Activated T-cell treated with anti-CD3 and anti-CD28 coated beads, Interleukin-2, amount 50 U/mL, for 72 hours (primary cell): ENCODE measurements around the gene OR8B3. TPM values are rescaled to one million over a fixed set of nuclear protein-coding genes. Genes with fewer than 3 reads are reported as not detected.

ENCODE experiments used
- ATAC-seq, 2 donors: fragments of 150-1000 bp; cut with Tn5 transposase; replicated peaks in 1 of 2; 2 replicates each; pipeline ENCODE4 v1.10.0; 2021; ENCODE audit warnings: moderate library complexity in 2 of 2, mild to moderate bottlenecking in 1 of 2
- DNase-seq, 2 donors: peaks; one replicate each; pipeline ENCODE4 v3.0.0; 2021 to 2022; ENCODE audit warnings: mixed read lengths in 1 of 2
- H3K27ac Mint-ChIP-seq: one replicate; pipeline ENCODE4 v1.8.0; 2022; ENCODE audit warnings: mild to moderate bottlenecking, moderate library complexity, mixed read lengths
- H3K27me3 Mint-ChIP-seq: one replicate; pipeline ENCODE4 v1.8.0; 2022; ENCODE audit warnings: low read depth, mixed read lengths
- H3K36me3 Mint-ChIP-seq, 2 donors: one replicate each; pipeline ENCODE4 v1.8.0; 2022; ENCODE audit warnings: mixed read lengths in 2 of 2, mild to moderate bottlenecking in 1 of 2; ENCODE audit not compliant: insufficient read depth in 2 of 2
- H3K4me1 Mint-ChIP-seq: one replicate; pipeline ENCODE4 v1.8.0; 2022; ENCODE audit warnings: low read depth, mixed read lengths
- H3K4me3 Mint-ChIP-seq, 2 donors: one replicate each; pipeline ENCODE4 v1.8.0; 2022; ENCODE audit warnings: mild to moderate bottlenecking in 2 of 2, mixed read lengths in 2 of 2, moderate library complexity in 2 of 2
- H3K9me3 Mint-ChIP-seq, 2 donors: one replicate each; pipeline ENCODE4 v1.8.0; 2022; ENCODE audit warnings: mixed read lengths in 2 of 2
- total RNA-seq, 2 donors: library from RNA; stranded (reverse); gene quantifications; one replicate each; pipeline ENCODE4 v1.2.3, GENCODE V29; 2022

OR8B3 gene, protein sequence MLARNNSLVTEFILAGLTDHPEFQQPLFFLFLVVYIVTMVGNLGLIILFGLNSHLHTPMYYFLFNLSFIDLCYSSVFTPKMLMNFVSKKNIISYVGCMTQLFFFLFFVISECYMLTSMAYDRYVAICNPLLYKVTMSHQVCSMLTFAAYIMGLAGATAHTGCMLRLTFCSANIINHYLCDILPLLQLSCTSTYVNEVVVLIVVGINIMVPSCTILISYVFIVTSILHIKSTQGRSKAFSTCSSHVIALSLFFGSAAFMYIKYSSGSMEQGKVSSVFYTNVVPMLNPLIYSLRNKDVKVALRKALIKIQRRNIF
- total RNA-seq, result not detected

GRCh38 chr11:124398924-124399323 lies at the start of gene OR8B3:
OR8B3 (minus strand) TSS chr11:124399024; CDS start chr11:124397351, 1,673 bp downstream.
- no peak for DNase-seq
- no peaks in the 10 kb centered on the region for H3K9me3 Mint-ChIP-seq
- H3K4me1 Mint-ChIP-seq, result no peaks in the 10 kb centered on the region
- H3K4me3 Mint-ChIP-seq, result no peak within 1 kb of the TSS
- H3K27me3 Mint-ChIP-seq, result no peaks in the 10 kb centered on the region
- peaks cover 0 to 3% of the 10 kb centered on the region in 2 donors for H3K36me3 Mint-ChIP-seq
- ATAC-seq, result no peak
- H3K27ac Mint-ChIP-seq, result no peak within 1 kb of the TSS

GRCh38 chr11:124446916-124447315 lies 48.1 kb upstream of the OR8B3 start:
- Mint-ChIP-seq H3K27ac (no peak overlapping the region), H3K36me3 (no peaks in the 10 kb centered on the region), H3K4me1 (no peaks in the 10 kb centered on the region), H3K9me3 (peaks cover 0 to 2% of the 10 kb centered on the region in 2 donors), H3K27me3 (peaks cover 7% of the 10 kb centered on the region), H3K4me3 (no peak overlapping the region)
- ATAC-seq, result no peak
- no peak for DNase-seq

DNA sequence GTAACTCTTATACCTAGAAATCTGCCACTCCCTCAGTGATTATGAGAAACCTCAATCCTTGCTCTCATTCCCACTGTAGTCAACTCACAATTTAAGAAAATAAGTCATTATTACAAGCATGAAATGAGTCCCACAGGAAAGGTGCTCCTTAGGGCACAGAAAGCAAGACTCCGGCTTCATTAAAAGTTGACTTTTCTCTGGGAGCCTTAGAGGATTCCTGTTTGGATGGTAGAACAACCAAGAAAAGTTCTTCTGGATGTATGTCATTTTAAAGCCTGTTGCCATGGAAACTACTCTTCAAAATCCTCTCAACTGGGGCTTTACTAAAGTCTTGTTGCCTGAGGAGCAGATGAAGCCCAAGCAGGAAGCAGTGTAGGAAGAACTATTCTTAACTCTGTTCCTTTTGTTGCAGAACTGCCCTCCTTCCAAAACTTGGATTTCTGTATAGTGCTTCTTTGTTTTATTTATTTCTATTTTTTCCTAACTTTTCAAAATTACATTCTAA lies 46.9 kb upstream of the OR8B3 start, which contains the start of gene OR8B8:
Gene OR8B8, minus strand, starts transcription at position 51 of the 505 bp plus-strand sequence. CDS start 4,611 bp downstream, outside the sequence.
- DNase-seq, result no peak
- no peak for ATAC-seq
- no peak within 1 kb of the TSS for H3K27ac Mint-ChIP-seq
- peaks cover 10% of the 10 kb centered on the region for H3K27me3 Mint-ChIP-seq
- H3K36me3 Mint-ChIP-seq, result no peaks in the 10 kb centered on the region
- H3K4me1 Mint-ChIP-seq, result no peaks in the 10 kb centered on the region
- H3K9me3 Mint-ChIP-seq, result no peaks in the 10 kb centered on the region
- H3K4me3 Mint-ChIP-seq, result no peak within 1 kb of the TSS

- Mint-ChIP-seq H3K9me3 (peaks cover 0 to 2% of the 10 kb centered on the region in 2 donors), H3K4me1 (no peaks in the 10 kb centered on the region), H3K36me3 (no peaks in the 10 kb centered on the region), H3K27me3 (peaks cover 18% of the 10 kb centered on the region), H3K4me3 (no peak overlapping the region), H3K27ac (no peak overlapping the region)
- ATAC-seq (no peak), DNase-seq (no peak)
Measured at GRCh38 chr11:124442847-124443246, 44.0 kb upstream of the OR8B3 start.

GRCh38 chr11:124442442-124442841 lies 43.6 kb upstream of the OR8B3 start:
- no peak for ATAC-seq
- peaks cover 18% of the 10 kb centered on the region for H3K27me3 Mint-ChIP-seq
- peaks cover 0 to 2% of the 10 kb centered on the region in 2 donors for H3K9me3 Mint-ChIP-seq
- no peak overlapping the region for H3K4me3 Mint-ChIP-seq
- no peaks in the 10 kb centered on the region for H3K36me3 Mint-ChIP-seq
- no peak for DNase-seq
- H3K4me1 Mint-ChIP-seq, result no peaks in the 10 kb centered on the region
- H3K27ac Mint-ChIP-seq, result no peak overlapping the region

DNA sequence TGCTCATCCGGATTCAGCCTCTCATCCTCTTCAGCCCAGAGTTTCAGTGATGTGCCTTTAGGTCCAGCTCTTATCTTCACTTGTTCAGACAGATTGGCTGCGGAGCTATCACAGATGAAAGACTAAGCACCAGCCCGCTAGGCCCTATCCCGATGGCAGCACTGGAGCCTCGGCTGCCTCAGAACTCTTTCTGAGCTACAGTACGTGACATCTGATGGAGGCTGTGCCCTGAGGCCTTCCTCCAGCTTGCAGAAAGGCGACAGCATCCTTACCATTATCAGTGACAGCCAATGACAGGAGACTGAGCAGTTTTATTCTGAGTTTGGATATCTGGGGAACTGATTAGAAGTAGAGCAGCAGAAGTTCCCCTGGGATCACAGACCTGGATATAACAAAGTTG lies 42.7 kb upstream of the OR8B3 start:
- Mint-ChIP-seq H3K4me1 (no peaks in the 10 kb centered on the region), H3K27ac (no peak overlapping the region), H3K36me3 (no peaks in the 10 kb centered on the region), H3K27me3 (peaks cover 18% of the 10 kb centered on the region), H3K4me3 (no peak overlapping the region), H3K9me3 (peaks cover 0 to 2% of the 10 kb centered on the region in 2 donors)
- ATAC-seq, result no peak
- DNase-seq, result no peak

DNA sequence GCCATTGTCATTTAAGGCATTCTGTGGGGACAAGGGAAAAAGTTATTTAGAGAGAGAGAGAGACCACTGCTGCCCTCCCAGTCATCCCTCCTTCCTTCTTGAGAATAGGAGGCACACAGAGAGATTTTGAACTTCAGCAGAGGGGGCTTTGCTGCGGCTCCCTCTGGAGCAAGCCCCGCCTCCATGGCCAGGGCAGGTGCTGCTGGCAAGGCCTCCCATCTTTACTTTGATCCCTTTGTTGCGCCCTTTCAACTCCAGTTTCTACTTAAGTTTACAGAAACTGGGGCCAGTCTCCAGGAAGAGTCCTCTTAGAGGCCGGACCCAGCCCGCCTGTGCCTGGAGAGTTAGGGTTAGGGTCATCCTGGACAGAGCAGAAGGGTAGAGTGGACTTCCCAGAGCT lies 42.3 kb upstream of the OR8B3 start:
- Mint-ChIP-seq H3K27me3 (peaks cover 18% of the 10 kb centered on the region), H3K27ac (no peak overlapping the region), H3K9me3 (peaks cover 0 to 2% of the 10 kb centered on the region in 2 donors), H3K36me3 (no peaks in the 10 kb centered on the region), H3K4me3 (no peak overlapping the region), H3K4me1 (no peaks in the 10 kb centered on the region)
- DNase-seq, result no peak
- no peak for ATAC-seq

DNA sequence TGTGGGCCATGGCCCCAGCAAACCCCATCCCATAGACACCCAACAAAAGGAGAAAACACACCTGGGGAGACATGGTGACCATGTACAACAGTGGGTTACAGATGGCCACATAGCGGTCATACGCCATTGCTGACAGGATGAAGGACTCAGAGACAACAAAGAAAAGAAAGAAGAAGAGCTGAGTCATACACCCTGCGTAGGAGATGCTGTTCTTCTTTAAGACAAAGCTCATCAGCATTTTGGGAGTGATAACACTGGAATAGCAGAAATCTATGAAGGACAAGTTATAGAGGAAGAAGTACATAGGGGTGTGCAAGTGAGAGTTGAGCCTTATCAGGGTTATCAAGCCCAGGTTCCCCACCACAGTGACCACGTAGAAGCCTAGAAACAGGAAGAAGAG lies 41.8 kb upstream of the OR8B3 start:
- DNase-seq, result no peak
- no peak for ATAC-seq
- H3K27ac Mint-ChIP-seq, result no peak overlapping the region
- peaks cover 18% of the 10 kb centered on the region for H3K27me3 Mint-ChIP-seq
- H3K9me3 Mint-ChIP-seq, result peaks cover 0 to 2% of the 10 kb centered on the region in 2 donors
- H3K4me1 Mint-ChIP-seq, result no peaks in the 10 kb centered on the region
- no peak overlapping the region for H3K4me3 Mint-ChIP-seq
- no peaks in the 10 kb centered on the region for H3K36me3 Mint-ChIP-seq

GRCh38 chr11:124434699-124435098 lies 35.9 kb upstream of the OR8B3 start:
- Mint-ChIP-seq H3K4me3 (no peak overlapping the region), H3K27ac (no peak overlapping the region), H3K4me1 (no peaks in the 10 kb centered on the region), H3K36me3 (no peaks in the 10 kb centered on the region), H3K9me3 (peaks cover 0 to under 1% of the 10 kb centered on the region in 2 donors), H3K27me3 (peaks cover 7% of the 10 kb centered on the region)
- no peak for DNase-seq
- ATAC-seq, result no peak

DNA sequence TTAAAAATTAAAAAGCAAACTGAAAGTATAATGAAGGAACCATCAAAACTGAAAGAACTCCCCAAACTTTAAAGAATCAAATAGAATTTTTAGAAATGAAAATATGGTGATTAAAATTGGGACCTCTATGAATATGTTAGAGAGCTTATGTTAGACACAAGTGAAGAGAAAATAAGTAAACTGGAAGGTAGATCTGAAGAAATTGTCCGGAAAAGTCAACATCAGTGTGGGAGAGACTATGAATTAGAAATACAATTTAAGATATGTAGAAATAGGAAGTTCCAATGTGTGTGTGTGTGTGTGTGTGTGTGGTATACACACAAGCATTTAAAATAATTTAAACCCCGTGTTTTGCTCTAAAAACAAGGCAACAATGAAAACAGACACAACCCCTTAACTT lies 30.8 kb upstream of the OR8B3 start:
- H3K9me3 Mint-ChIP-seq, result peaks cover 0 to 2% of the 10 kb centered on the region in 2 donors
- ATAC-seq (no peak), DNase-seq (no peak)
- no peaks in the 10 kb centered on the region for H3K4me1 Mint-ChIP-seq
- no peaks in the 10 kb centered on the region for H3K36me3 Mint-ChIP-seq
- no peak overlapping the region for H3K27ac Mint-ChIP-seq
- H3K27me3 Mint-ChIP-seq, result peaks cover 1% of the 10 kb centered on the region
- H3K4me3 Mint-ChIP-seq, result no peak overlapping the region

DNA sequence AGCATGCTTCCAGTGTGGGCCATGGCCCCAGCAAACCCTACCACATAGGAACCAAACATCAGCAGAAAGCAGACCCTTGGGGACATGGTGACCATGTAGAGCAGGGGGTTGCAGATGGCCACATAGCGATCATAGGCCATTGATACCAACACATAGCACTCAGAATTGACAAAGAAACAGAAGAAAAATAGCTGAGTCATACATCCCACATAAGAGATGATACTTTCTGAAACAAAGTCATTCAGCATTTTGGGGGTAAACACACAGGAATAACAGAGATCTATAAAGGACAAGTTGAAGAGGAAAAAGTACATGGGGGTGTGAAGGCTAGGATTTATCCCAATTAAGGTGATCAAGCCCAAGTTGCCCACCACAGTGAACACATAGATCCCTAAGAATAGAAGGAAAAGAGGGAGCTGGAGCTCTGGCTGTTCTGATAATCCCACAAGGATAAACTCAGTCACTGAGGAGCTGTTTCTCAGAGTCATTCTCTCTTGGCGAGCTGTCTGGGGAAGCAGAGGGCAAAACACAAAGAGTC lies 25.6 kb upstream of the OR8B3 start, which contains the start of gene OR8B4:
Gene OR8B4, minus strand, starts transcription at position 488 of the 538 bp plus-strand sequence. Its CDS starts 0 bp downstream, at position 488.
- H3K27me3 Mint-ChIP-seq, result peaks cover 7% of the 10 kb centered on the region
- DNase-seq, result no peak
- no peak within 1 kb of the TSS for H3K4me3 Mint-ChIP-seq
- ATAC-seq, result no peak
- no peaks in the 10 kb centered on the region for H3K4me1 Mint-ChIP-seq
- H3K9me3 Mint-ChIP-seq, result no peaks in the 10 kb centered on the region
- H3K36me3 Mint-ChIP-seq, result no peaks in the 10 kb centered on the region
- H3K27ac Mint-ChIP-seq, result no peak within 1 kb of the TSS

DNA sequence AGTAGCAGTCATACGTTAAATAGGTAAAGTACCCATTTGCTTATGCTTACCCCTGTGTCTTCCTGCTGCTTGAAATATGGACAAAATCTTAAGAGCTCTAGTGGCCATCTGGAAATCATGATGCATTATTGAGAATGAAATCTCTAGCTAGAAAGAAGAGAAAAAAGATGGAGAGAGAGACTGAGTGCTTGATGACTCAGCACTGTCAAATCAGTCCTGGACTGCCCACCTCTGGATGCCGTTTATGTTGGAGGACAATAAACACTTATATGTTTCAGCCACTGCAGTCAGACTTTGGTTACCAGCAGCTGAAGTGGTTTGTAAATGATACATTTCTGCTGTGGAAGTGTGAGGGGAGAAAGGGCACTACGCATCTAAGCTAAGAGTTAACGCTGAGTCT lies 22.2 kb upstream of the OR8B3 start:
- H3K36me3 Mint-ChIP-seq, result no peaks in the 10 kb centered on the region
- H3K27me3 Mint-ChIP-seq, result peaks cover 14% of the 10 kb centered on the region
- H3K4me3 Mint-ChIP-seq, result no peak overlapping the region
- no peak for DNase-seq
- no peaks in the 10 kb centered on the region for H3K4me1 Mint-ChIP-seq
- no peak overlapping the region for H3K27ac Mint-ChIP-seq
- no peak for ATAC-seq
- no peaks in the 10 kb centered on the region for H3K9me3 Mint-ChIP-seq

DNA sequence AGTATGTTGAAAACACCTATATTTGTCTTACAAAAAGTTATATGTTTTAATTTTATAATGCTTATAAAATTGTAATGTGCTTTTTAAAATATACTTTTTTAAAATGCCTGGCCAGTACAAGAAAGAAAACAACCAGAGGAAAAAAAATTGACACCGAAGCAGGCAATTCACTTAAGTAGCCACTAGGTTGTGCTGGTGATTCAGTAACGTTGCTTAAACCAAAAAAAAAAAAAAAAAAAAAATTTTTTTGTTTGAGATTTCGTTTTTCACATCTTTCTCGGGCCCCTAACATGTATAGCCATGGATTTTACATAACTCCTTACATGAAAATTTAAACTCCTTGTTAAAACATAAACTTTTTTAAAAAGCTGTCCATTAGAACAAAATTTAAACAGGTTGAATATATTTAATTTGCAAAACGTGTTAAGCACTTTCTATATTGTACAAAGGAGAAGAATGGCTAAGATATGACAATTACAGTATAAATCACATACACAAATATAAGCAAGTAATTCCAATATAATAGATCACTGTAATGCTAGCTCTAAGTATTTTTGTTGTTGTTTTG lies 16.6 kb upstream of the OR8B3 start:
- ATAC-seq (no peak), DNase-seq (no peak)
- Mint-ChIP-seq H3K27me3 (peaks cover 9% of the 10 kb centered on the region), H3K36me3 (no peaks in the 10 kb centered on the region), H3K4me3 (no peak overlapping the region), H3K9me3 (no peaks in the 10 kb centered on the region), H3K27ac (no peak overlapping the region), H3K4me1 (no peaks in the 10 kb centered on the region)
